Measurements from ENCODE around the gene ELP1.

GRCh38 chr9:108866001-108866420 lies 67.9 kb downstream of the ELP1 start:
- TF ChIP-seq CTCF (conservative IDR thresholded peaks at IDR 0.05 in 1 of 2, IDR thresholded peaks at IDR 0.05 in 1 of 2; ENCODE audit: low read depth in 1 of 2, low read length in 2 of 2) (no peak), EZH2 (IDR thresholded peaks at IDR 0.05; ENCODE audit: low read length, missing control alignments) (no peak)

Data from fibroblast of lung (primary cell).